T-helper 17 cell (primary cell): ENCODE data around the gene PET100. TPM values are rescaled to one million over a fixed set of nuclear protein-coding genes. Genes with fewer than 3 reads are reported as not detected.

Source experiments
- ATAC-seq: fragments of 150-1000 bp; cut with Tn5 transposase; 2 replicates; pipeline ENCODE4 v1.10.0; 2021; ENCODE audit warnings: mild to moderate bottlenecking, moderate library complexity
- DNase-seq, 3 donors: peaks; one replicate each; pipeline versions ENCODE4 v3.0.0 to v3.0.0-alpha.2; 2020 to 2021
- H3K9me3 ChIP-seq: one replicate; pipeline ENCODE4 v1.7.0; 2013; ENCODE audit warnings: low read length, mild to moderate bottlenecking; ENCODE audit not compliant: control insufficient read depth, poor library complexity, severe bottlenecking
- H3K27ac Mint-ChIP-seq: one replicate; pipeline ENCODE4 v1.8.0; 2022; ENCODE audit warnings: mild to moderate bottlenecking, moderate library complexity, mixed read lengths
- H3K27me3 Mint-ChIP-seq: one replicate; pipeline ENCODE4 v1.8.0; 2022; ENCODE audit warnings: mixed read lengths
- H3K36me3 Mint-ChIP-seq: one replicate; pipeline ENCODE4 v1.8.0; 2022; ENCODE audit warnings: low read depth, mixed read lengths
- H3K4me1 Mint-ChIP-seq: one replicate; pipeline ENCODE4 v1.8.0; 2022; ENCODE audit warnings: mild to moderate bottlenecking, mixed read lengths
- H3K4me3 Mint-ChIP-seq: one replicate; pipeline ENCODE4 v1.8.0; 2022; ENCODE audit warnings: mild to moderate bottlenecking, moderate library complexity, mixed read lengths
- total RNA-seq, 4 donors: library from RNA in 2 of 4; stranded (reverse) in 2 of 4; gene quantifications; one replicate each; pipeline ENCODE4 v1.2.3 and lab custom pipeline; 2022 to 2026

The PET100 gene
- total RNA-seq, 2 donors from 2014 or later = 106 to 109 TPM

GRCh38 chr19:7605490-7606222 is 23.9 kb upstream of the PET100 start:
- Mint-ChIP-seq H3K27me3 (peaks cover 20% of the 10 kb centered on the region), H3K4me3 (no peak overlapping the region), H3K27ac (no peak overlapping the region), H3K36me3 (peaks cover 9% of the 10 kb centered on the region), H3K4me1 (peaks cover 2% of the 10 kb centered on the region)
- H3K9me3 ChIP-seq = no peaks in the 10 kb centered on the region
- ATAC-seq = peak; percentile 74
- no peak for DNase-seq

GRCh38 chr19:7606289-7606688 is 23.3 kb upstream of the PET100 start:
- Mint-ChIP-seq H3K27me3 (peaks cover 20% of the 10 kb centered on the region), H3K36me3 (peaks cover 6% of the 10 kb centered on the region), H3K4me1 (peaks cover 2% of the 10 kb centered on the region), H3K27ac (no peak overlapping the region), H3K4me3 (no peak overlapping the region)
- ATAC-seq (no peak), DNase-seq (no peak)
- no peaks in the 10 kb centered on the region for H3K9me3 ChIP-seq

- peaks cover 2% of the 10 kb centered on the region for H3K4me1 Mint-ChIP-seq
- no peak overlapping the region for H3K27ac Mint-ChIP-seq
- no peak for DNase-seq
- H3K27me3 Mint-ChIP-seq = peaks cover 14% of the 10 kb centered on the region
- H3K9me3 ChIP-seq = no peaks in the 10 kb centered on the region
- H3K4me3 Mint-ChIP-seq = no peak overlapping the region
- peaks cover 6% of the 10 kb centered on the region for H3K36me3 Mint-ChIP-seq
- ATAC-seq = no peak
Observed at GRCh38 chr19:7607212-7607873, 22.2 kb upstream of the PET100 start.

- H3K4me1 Mint-ChIP-seq = peaks cover 2% of the 10 kb centered on the region
- no peaks in the 10 kb centered on the region for H3K9me3 ChIP-seq
- peaks cover 6% of the 10 kb centered on the region for H3K36me3 Mint-ChIP-seq
- no peak for ATAC-seq
- no peak overlapping the region for H3K4me3 Mint-ChIP-seq
- no peak overlapping the region for H3K27ac Mint-ChIP-seq
- H3K27me3 Mint-ChIP-seq = peaks cover 10% of the 10 kb centered on the region
- DNase-seq = no peak
Observed at GRCh38 chr19:7607874-7608560, 21.6 kb upstream of the PET100 start.

GRCh38 chr19:7610491-7611240 is 18.9 kb upstream of the PET100 start:
- H3K36me3 Mint-ChIP-seq = no peaks in the 10 kb centered on the region
- H3K27me3 Mint-ChIP-seq = no peaks in the 10 kb centered on the region
- no peak overlapping the region for H3K27ac Mint-ChIP-seq
- DNase-seq (no peak), ATAC-seq (no peak)
- H3K4me1 Mint-ChIP-seq = no peaks in the 10 kb centered on the region
- H3K9me3 ChIP-seq = no peaks in the 10 kb centered on the region
- H3K4me3 Mint-ChIP-seq = no peak overlapping the region

- Mint-ChIP-seq H3K4me1 (no peaks in the 10 kb centered on the region), H3K27me3 (no peaks in the 10 kb centered on the region), H3K27ac (no peak overlapping the region), H3K4me3 (no peak overlapping the region), H3K36me3 (no peaks in the 10 kb centered on the region)
- H3K9me3 ChIP-seq = no peaks in the 10 kb centered on the region
- ATAC-seq (no peak), DNase-seq (no peak)
Observed at GRCh38 chr19:7611541-7612279, 17.9 kb upstream of the PET100 start.

GRCh38 chr19:7612282-7613274 is 17.0 kb upstream of the PET100 start:
- no peaks in the 10 kb centered on the region for H3K27me3 Mint-ChIP-seq
- no peak overlapping the region for H3K4me3 Mint-ChIP-seq
- DNase-seq (no peak), ATAC-seq (no peak)
- no peaks in the 10 kb centered on the region for H3K36me3 Mint-ChIP-seq
- H3K9me3 ChIP-seq = no peaks in the 10 kb centered on the region
- H3K27ac Mint-ChIP-seq = no peak overlapping the region
- H3K4me1 Mint-ChIP-seq = no peaks in the 10 kb centered on the region

GRCh38 chr19:7614859-7615741 is 14.5 kb upstream of the PET100 start:
- Mint-ChIP-seq H3K36me3 (peaks cover 2% of the 10 kb centered on the region), H3K27me3 (no peaks in the 10 kb centered on the region), H3K4me1 (no peaks in the 10 kb centered on the region), H3K27ac (no peak overlapping the region), H3K4me3 (no peak overlapping the region)
- ATAC-seq (no peak), DNase-seq (no peak)
- no peaks in the 10 kb centered on the region for H3K9me3 ChIP-seq

GRCh38 chr19:7617172-7617571 is 12.4 kb upstream of the PET100 start:
- Mint-ChIP-seq H3K4me3 (no peak overlapping the region), H3K27ac (no peak overlapping the region), H3K27me3 (no peaks in the 10 kb centered on the region), H3K4me1 (no peaks in the 10 kb centered on the region), H3K36me3 (peaks cover 2% of the 10 kb centered on the region)
- no peak for DNase-seq
- H3K9me3 ChIP-seq = no peaks in the 10 kb centered on the region
- ATAC-seq = no peak

GRCh38 chr19:7617735-7618134 is 11.9 kb upstream of the PET100 start:
- DNase-seq = no peak
- Mint-ChIP-seq H3K4me3 (no peak overlapping the region), H3K27me3 (no peaks in the 10 kb centered on the region), H3K27ac (no peak overlapping the region), H3K36me3 (peaks cover 3% of the 10 kb centered on the region), H3K4me1 (no peaks in the 10 kb centered on the region)
- no peaks in the 10 kb centered on the region for H3K9me3 ChIP-seq
- ATAC-seq = no peak

- Mint-ChIP-seq H3K4me1 (no peaks in the 10 kb centered on the region), H3K36me3 (peaks cover 7% of the 10 kb centered on the region), H3K27ac (peak overlapping the region; percentile 59), H3K27me3 (no peaks in the 10 kb centered on the region), H3K4me3 (peak overlapping the region; percentile 57)
- ATAC-seq (no peak), DNase-seq (no peak)
- no peaks in the 10 kb centered on the region for H3K9me3 ChIP-seq
Observed at GRCh38 chr19:7618348-7618747, 11.2 kb upstream of the PET100 start.
